Progenitor cell of endocrine pancreas (in vitro differentiated cells): Measurements from ENCODE around the gene NISCH. TPM values are rescaled to one million over a fixed set of nuclear protein-coding genes. Genes with fewer than 3 reads are reported as not detected.
"Not testable (repeated sequence)": the region's sequence is repeated elsewhere in the genome, so short reads cannot be mapped to it uniquely, and the experiment has no call there.

Source experiments
- DNase-seq: peaks from one replicate; pipeline ENCODE4 v3.0.0; 2021; ENCODE audit warnings: low spot score; ENCODE audit not compliant: unreplicated experiment
- H3K27ac Mint-ChIP-seq: 2 replicates; pipeline ENCODE4 v1.8.0; 2021; ENCODE audit warnings: mild to moderate bottlenecking, moderate library complexity, mixed read lengths
- H3K27me3 Mint-ChIP-seq: 2 replicates; pipeline ENCODE4 v1.8.0; 2021; ENCODE audit warnings: mixed read lengths
- H3K36me3 Mint-ChIP-seq: 2 replicates; pipeline ENCODE4 v1.8.0; 2022; ENCODE audit warnings: mixed read lengths; ENCODE audit not compliant: insufficient read depth
- H3K4me1 Mint-ChIP-seq: 2 replicates; pipeline ENCODE4 v1.8.0; 2021; ENCODE audit warnings: low read depth, mixed read lengths
- H3K4me3 Mint-ChIP-seq: 2 replicates; pipeline ENCODE4 v1.8.0; 2021; ENCODE audit warnings: low read depth, mild to moderate bottlenecking, moderate library complexity, mixed read lengths
- H3K9me3 Mint-ChIP-seq: 2 replicates; pipeline ENCODE4 v1.8.0; 2021; ENCODE audit warnings: low read depth, mixed read lengths
- CTCF ChIP-seq: fragments of 200-600 bp; sonication (generic); IDR thresholded peaks from one replicate; pipeline ENCODE4 v1.5.0; 2021; ENCODE audit warnings: antibody characterized with exemption, mild to moderate bottlenecking; ENCODE audit not compliant: unreplicated experiment
- total RNA-seq: library from RNA; stranded (reverse); gene quantifications from 2 replicates; pipeline ENCODE4 v1.2.1, GENCODE V29; 2021

The NISCH gene
- total RNA-seq, 1 donor from 2014 or later = 214 TPM

DNA sequence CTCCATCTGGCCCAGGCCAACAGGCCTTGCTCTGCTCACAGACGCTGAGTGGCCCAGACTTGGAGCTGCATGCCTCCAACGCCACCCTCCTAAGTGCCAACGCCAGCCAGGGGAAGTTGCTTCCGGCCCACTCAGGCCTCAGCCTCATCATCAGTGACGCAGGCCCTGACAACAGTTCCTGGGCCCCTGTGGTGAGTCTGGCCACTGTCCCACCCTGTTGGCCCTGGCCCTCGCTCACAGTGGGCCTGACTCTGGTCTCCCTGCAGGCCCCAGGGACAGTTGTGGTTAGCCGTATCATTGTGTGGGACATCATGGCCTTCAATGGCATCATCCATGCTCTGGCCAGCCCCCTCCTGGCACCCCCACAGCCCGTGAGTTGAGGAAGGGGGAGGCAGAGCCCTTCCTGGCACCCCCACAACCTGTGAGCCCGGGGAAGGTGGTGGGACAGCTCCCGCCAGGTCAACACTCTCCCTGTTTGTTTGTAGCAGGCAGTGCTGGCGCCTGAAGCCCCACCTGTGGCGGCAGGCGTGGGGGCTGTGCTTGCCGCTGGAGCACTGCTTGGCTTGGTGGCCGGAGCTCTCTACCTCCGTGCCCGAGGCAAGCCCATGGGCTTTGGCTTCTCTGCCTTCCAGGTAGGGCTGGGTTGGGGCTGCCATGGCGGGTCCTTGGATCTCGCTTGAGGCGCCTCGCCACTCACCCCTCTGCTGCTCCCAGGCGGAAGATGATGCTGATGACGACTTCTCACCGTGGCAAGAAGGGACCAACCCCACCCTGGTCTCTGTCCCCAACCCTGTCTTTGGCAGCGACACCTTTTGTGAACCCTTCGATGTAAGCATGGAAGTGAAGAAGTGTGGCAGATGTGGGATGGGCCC is 68.2 kb downstream of the NISCH start:
- Mint-ChIP-seq H3K27me3 (no peaks in the 10 kb centered on the region), H3K36me3 (peaks cover 8% of the 10 kb centered on the region), H3K27ac (no peak overlapping the region), H3K4me3 (no peak overlapping the region), H3K9me3 (no peaks in the 10 kb centered on the region), H3K4me1 (peaks cover 1% of the 10 kb centered on the region)
- TF ChIP-seq CTCF = no peak
- DNase-seq = no peak

DNA sequence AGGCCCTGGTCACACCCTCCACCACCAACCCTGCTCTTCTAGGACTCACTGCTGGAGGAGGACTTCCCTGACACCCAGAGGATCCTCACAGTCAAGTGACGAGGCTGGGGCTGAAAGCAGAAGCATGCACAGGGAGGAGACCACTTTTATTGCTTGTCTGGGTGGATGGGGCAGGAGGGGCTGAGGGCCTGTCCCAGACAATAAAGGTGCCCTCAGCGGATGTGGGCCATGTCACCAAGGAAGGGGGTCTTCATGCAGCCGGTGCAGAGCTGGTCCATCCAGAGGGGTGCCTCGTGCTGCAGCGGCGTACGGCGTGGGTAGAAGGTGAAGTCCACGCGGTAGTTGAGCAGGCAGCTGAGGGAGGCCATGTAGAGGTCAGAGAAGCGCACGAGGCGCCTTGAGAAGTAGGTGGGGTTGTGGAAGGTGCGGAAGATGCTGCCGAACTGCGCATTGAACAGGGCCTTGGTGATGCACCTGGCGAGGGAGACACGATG is 68.9 kb downstream of the NISCH start:
- DNase-seq = no peak
- H3K4me1 Mint-ChIP-seq = no peaks in the 10 kb centered on the region
- H3K27ac Mint-ChIP-seq = no peak overlapping the region
- H3K9me3 Mint-ChIP-seq = no peaks in the 10 kb centered on the region
- H3K27me3 Mint-ChIP-seq = no peaks in the 10 kb centered on the region
- TF ChIP-seq CTCF = no peak
- peaks cover 8% of the 10 kb centered on the region for H3K36me3 Mint-ChIP-seq
- no peak overlapping the region for H3K4me3 Mint-ChIP-seq

- DNase-seq = no peak
- TF ChIP-seq CTCF = no peak
- Mint-ChIP-seq H3K27me3 (no peaks in the 10 kb centered on the region), H3K4me1 (no peaks in the 10 kb centered on the region), H3K27ac (no peak overlapping the region), H3K9me3 (no peaks in the 10 kb centered on the region), H3K4me3 (no peak overlapping the region), H3K36me3 (peaks cover 8% of the 10 kb centered on the region)
Observed at GRCh38 chr3:52524752-52525679, 69.6 kb downstream of the NISCH start.

DNA sequence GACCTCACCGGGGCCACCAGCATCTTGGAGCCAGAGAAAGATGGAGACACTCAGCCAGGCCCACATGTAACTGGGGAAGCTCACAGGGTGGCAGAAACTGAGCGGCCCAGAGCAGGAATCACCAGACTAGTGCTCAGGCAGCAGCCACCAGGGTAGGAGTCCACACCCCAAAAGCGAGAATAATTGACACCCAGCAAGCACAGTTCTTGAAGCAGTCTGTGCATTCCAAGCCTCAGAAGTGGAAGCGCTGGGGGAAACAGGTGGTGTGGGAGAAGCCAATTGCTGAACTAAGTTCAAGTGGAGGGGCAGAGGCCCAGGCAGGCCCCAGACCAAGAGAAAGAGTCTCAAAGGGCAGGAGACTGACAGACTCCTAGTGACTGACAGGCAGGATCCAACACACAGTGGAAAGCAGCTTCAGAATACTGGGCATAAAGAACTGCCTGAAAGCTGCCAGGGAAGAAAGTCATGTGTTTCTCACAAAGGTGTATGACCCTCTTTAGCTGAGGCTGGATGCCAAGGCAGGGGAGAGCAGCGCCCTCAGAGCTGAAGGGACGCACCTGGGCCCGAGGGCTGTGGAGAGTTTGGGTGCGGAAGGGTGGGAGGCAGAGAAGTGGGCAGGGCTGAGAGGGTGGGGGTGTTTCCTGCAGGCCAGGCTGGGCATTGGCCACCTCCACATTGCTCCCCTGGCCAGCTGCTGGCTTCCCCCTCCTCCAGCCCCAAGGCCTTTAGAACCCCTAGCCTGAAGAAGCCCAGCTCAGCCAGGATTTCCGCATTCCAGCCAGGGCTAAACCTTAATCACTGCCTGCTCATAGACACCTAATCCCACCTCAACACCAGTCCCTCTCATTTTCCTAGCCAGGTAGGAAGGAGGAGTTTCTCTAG is 70.5 kb downstream of the NISCH start:
- peaks cover 1% of the 10 kb centered on the region for H3K4me1 Mint-ChIP-seq
- no peak for TF ChIP-seq CTCF
- no peaks in the 10 kb centered on the region for H3K27me3 Mint-ChIP-seq
- no peak overlapping the region for H3K27ac Mint-ChIP-seq
- DNase-seq = no peak
- H3K36me3 Mint-ChIP-seq = peaks cover 8% of the 10 kb centered on the region
- no peak overlapping the region for H3K4me3 Mint-ChIP-seq
- H3K9me3 Mint-ChIP-seq = no peaks in the 10 kb centered on the region

DNA sequence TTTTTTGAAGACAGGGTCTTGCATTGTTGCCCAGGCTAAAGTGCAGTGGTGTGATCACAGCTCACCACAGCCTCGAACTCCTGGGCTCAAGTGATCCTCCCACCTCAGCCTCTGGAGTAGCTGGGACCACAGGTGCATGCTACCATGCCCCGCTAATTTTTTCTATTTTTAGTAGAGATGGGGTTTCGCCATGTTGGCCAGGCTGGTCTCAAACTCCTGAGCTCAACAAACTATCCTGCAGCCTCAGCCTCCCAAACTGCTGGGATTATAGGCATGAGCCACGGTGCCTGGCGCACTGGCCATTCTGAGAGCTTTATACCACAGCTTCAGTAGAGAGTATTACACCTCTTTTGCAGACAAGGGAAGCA is 71.3 kb downstream of the NISCH start:
- H3K4me1 Mint-ChIP-seq, H3K4me3 Mint-ChIP-seq, H3K9me3 Mint-ChIP-seq, H3K36me3 Mint-ChIP-seq, H3K27ac Mint-ChIP-seq, H3K27me3 Mint-ChIP-seq, DNase-seq: not testable (repeated sequence)
